ENCODE data around the gene DTNBP1. TPM values are rescaled to one million over a fixed set of nuclear protein-coding genes. Genes with fewer than 3 reads are reported as not detected.

The DTNBP1 gene
- total and polyA plus RNA-seq, 2 of the 8 experiments (the other 6 are each of a cell fraction or from before 2014, with no cell fraction given), result 13.5 to 22.1 TPM

DNA sequence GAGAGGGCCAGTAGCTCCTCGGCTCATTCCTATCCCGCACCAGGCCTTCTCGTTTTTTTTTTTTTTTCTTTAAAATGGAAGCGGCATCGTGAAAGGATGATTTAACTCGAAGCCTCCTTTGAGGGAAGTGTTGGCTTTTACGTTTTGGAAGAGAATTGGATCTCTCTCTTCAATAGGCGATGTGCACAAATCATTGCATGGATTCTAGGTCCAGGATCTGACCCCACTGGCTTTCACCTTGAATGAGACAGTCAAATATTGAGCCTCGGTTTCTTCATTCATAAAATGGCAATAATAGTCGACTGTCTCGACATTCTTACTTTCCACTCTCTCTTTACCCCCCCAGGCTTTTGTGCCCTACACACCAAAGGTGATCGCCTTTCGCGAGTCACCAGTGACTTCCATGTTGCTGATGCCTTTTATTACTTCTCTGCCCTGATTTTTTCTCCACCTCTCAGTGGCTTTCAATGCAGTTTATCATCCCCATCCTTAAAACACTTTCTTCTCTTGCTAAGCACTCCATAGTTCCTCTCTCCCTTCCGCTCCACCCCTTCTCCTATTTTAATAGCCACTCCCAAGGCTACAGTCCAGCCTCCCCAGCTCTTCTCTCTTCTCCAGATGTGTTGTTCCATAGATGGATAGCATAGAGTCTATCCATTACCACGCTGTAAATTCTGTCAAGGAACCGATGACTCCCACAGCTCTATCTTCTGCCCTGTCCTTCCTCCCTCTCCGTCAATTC is 473 bp upstream of the DTNBP1 start (continued):
- TF ChIP-seq, protein P1, sequence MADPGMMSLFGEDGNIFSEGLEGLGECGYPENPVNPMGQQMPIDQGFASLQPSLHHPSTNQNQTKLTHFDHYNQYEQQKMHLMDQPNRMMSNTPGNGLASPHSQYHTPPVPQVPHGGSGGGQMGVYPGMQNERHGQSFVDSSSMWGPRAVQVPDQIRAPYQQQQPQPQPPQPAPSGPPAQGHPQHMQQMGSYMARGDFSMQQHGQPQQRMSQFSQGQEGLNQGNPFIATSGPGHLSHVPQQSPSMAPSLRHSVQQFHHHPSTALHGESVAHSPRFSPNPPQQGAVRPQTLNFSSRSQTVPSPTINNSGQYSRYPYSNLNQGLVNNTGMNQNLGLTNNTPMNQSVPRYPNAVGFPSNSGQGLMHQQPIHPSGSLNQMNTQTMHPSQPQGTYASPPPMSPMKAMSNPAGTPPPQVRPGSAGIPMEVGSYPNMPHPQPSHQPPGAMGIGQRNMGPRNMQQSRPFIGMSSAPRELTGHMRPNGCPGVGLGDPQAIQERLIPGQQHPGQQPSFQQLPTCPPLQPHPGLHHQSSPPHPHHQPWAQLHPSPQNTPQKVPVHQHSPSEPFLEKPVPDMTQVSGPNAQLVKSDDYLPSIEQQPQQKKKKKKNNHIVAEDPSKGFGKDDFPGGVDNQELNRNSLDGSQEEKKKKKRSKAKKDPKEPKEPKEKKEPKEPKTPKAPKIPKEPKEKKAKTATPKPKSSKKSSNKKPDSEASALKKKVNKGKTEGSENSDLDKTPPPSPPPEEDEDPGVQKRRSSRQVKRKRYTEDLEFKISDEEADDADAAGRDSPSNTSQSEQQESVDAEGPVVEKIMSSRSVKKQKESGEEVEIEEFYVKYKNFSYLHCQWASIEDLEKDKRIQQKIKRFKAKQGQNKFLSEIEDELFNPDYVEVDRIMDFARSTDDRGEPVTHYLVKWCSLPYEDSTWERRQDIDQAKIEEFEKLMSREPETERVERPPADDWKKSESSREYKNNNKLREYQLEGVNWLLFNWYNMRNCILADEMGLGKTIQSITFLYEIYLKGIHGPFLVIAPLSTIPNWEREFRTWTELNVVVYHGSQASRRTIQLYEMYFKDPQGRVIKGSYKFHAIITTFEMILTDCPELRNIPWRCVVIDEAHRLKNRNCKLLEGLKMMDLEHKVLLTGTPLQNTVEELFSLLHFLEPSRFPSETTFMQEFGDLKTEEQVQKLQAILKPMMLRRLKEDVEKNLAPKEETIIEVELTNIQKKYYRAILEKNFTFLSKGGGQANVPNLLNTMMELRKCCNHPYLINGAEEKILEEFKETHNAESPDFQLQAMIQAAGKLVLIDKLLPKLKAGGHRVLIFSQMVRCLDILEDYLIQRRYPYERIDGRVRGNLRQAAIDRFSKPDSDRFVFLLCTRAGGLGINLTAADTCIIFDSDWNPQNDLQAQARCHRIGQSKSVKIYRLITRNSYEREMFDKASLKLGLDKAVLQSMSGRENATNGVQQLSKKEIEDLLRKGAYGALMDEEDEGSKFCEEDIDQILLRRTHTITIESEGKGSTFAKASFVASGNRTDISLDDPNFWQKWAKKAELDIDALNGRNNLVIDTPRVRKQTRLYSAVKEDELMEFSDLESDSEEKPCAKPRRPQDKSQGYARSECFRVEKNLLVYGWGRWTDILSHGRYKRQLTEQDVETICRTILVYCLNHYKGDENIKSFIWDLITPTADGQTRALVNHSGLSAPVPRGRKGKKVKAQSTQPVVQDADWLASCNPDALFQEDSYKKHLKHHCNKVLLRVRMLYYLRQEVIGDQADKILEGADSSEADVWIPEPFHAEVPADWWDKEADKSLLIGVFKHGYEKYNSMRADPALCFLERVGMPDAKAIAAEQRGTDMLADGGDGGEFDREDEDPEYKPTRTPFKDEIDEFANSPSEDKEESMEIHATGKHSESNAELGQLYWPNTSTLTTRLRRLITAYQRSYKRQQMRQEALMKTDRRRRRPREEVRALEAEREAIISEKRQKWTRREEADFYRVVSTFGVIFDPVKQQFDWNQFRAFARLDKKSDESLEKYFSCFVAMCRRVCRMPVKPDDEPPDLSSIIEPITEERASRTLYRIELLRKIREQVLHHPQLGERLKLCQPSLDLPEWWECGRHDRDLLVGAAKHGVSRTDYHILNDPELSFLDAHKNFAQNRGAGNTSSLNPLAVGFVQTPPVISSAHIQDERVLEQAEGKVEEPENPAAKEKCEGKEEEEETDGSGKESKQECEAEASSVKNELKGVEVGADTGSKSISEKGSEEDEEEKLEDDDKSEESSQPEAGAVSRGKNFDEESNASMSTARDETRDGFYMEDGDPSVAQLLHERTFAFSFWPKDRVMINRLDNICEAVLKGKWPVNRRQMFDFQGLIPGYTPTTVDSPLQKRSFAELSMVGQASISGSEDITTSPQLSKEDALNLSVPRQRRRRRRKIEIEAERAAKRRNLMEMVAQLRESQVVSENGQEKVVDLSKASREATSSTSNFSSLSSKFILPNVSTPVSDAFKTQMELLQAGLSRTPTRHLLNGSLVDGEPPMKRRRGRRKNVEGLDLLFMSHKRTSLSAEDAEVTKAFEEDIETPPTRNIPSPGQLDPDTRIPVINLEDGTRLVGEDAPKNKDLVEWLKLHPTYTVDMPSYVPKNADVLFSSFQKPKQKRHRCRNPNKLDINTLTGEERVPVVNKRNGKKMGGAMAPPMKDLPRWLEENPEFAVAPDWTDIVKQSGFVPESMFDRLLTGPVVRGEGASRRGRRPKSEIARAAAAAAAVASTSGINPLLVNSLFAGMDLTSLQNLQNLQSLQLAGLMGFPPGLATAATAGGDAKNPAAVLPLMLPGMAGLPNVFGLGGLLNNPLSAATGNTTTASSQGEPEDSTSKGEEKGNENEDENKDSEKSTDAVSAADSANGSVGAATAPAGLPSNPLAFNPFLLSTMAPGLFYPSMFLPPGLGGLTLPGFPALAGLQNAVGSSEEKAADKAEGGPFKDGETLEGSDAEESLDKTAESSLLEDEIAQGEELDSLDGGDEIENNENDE (IDR thresholded peaks at IDR 0.05; ENCODE audit: insufficient replicate concordance, low read length), result no peak
- no peak for TF ChIP-seq RAD21 (IDR thresholded peaks at IDR 0.05 in 1 of 2, conservative IDR thresholded peaks at IDR 0.05 in 1 of 2; ENCODE audit: low read depth in 2 of 2, low read length in 2 of 2)
- TF ChIP-seq BCL11A (IDR thresholded peaks at IDR 0.05; ENCODE audit: low read depth in 2 of 2, low read length in 2 of 2), result no peak
- TF ChIP-seq EZH2 (IDR thresholded peaks at IDR 0.05; ENCODE audit: low read depth, low read length, severe bottlenecking), result no peak
- TF ChIP-seq, protein P2, sequence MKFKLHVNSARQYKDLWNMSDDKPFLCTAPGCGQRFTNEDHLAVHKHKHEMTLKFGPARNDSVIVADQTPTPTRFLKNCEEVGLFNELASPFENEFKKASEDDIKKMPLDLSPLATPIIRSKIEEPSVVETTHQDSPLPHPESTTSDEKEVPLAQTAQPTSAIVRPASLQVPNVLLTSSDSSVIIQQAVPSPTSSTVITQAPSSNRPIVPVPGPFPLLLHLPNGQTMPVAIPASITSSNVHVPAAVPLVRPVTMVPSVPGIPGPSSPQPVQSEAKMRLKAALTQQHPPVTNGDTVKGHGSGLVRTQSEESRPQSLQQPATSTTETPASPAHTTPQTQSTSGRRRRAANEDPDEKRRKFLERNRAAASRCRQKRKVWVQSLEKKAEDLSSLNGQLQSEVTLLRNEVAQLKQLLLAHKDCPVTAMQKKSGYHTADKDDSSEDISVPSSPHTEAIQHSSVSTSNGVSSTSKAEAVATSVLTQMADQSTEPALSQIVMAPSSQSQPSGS (IDR thresholded peaks at IDR 0.05; ENCODE audit: low read length), result no peak
